ENCODE data around the gene KLHDC7B. TPM values are rescaled to one million over a fixed set of nuclear protein-coding genes. Genes with fewer than 3 reads are reported as not detected.

Gene KLHDC7B
- total and polyA plus RNA-seq, 2 donors (not counting 3 experiments of a cell fraction or from before 2014, with no cell fraction given): not detected

GRCh38 chr22:50547263-50547985 lies 1.7 kb downstream of the KLHDC7B start:
- intact Hi-C loops (cut with micrococcal nuclease): no loop called here
- no peak for FAIRE-seq
- no peaks in the 10 kb centered on the region for H4K20me1 ChIP-seq (replicated peaks; ENCODE audit: control insufficient read depth, extremely low read depth, insufficient read depth, low read length)
- ChIA-PET CTCF (interaction anchor here (0.8 to 2.3 kb wide), 5 partner anchors 13 to 73 kb away, joined by 3 to 9 read pairs (median 4); partner anchors contain the start of genes SCO2 and SYCE3), POLR2A (interaction anchor here (0.7 kb wide), 1 partner anchor 23 kb away, joined by 4 read pairs; no protein-coding TSS in a partner anchor)
- H3K9ac ChIP-seq (replicated peaks; ENCODE audit: extremely low read depth, insufficient read depth, low read length): no peak overlapping the region
- TF ChIP-seq EZH2 (IDR thresholded peaks at IDR 0.05; ENCODE audit: borderline replicate concordance, low read depth, low read length, severe bottlenecking) (peak; percentile 84), MYC (IDR thresholded peaks at IDR 0.05; ENCODE audit: low read depth, low read length) (no peak)
- dilution Hi-C loops (cut with MboI; ENCODE audit: extremely low pct_ligation_motif_present, low sequenced_read_pairs): no loop called here
- H3K4me2 ChIP-seq (ENCODE audit: insufficient read depth, low read length): no peak overlapping the region
- peaks cover 27 to 43% of the 10 kb centered on the region in 2 experiments for H3K27me3 ChIP-seq (ENCODE audit: control insufficient read depth in 2 of 2, insufficient read depth in 2 of 2, low read length in 2 of 2)
- no peaks in the 10 kb centered on the region for H3K9me3 ChIP-seq (replicated peaks; ENCODE audit: control insufficient read depth, insufficient read depth, low read length)
- H3K27ac ChIP-seq (ENCODE audit: insufficient read depth, low read depth, low read length): no peak overlapping the region
- no TSS peak for BruUV-seq (replicated peaks)
- no peak for DNase-seq (ENCODE audit: low read depth, low spot score)
- H2AFZ ChIP-seq (ENCODE audit: low read depth, low read length): no peak overlapping the region
- no peaks in the 10 kb centered on the region for H3K4me1 ChIP-seq (ENCODE audit: control insufficient read depth, extremely low read depth, insufficient read depth, low read length)
- no peaks in the 10 kb centered on the region for H3K36me3 ChIP-seq (ENCODE audit: control insufficient read depth in 2 of 2, extremely low read depth in 1 of 2, insufficient read depth in 2 of 2, low read length in 2 of 2)
- no peaks in the 10 kb centered on the region for H3K79me2 ChIP-seq (ENCODE audit: control insufficient read depth, insufficient read depth, low read length)
- H3K4me3 ChIP-seq (replicated peaks in 1 of 3; ENCODE audit: insufficient read depth in 1 of 3, low read depth in 1 of 3, low read length in 3 of 3): no peak overlapping the region
- no peaks in the 10 kb centered on the region for H3K9me1 ChIP-seq (replicated peaks; ENCODE audit: control insufficient read depth, extremely low read depth, insufficient read depth, low read length)

GRCh38 chr22:50548040-50548920 lies 2.6 kb downstream of the KLHDC7B start:
- dilution Hi-C loops (cut with MboI; ENCODE audit: extremely low pct_ligation_motif_present, low sequenced_read_pairs): no loop called here
- peaks cover 27 to 43% of the 10 kb centered on the region in 2 experiments for H3K27me3 ChIP-seq (ENCODE audit: control insufficient read depth in 2 of 2, insufficient read depth in 2 of 2, low read length in 2 of 2)

More at GRCh38 chr22:50548040-50548920, 2.6 kb downstream of the KLHDC7B start:
- H3K79me2 ChIP-seq (ENCODE audit: control insufficient read depth, insufficient read depth, low read length): no peaks in the 10 kb centered on the region
- intact Hi-C loops (cut with micrococcal nuclease): no loop called here
- ChIA-PET CTCF (interaction anchor here (0.7 to 2.3 kb wide), 4 partner anchors 12 to 71 kb away, joined by 3 to 9 read pairs (median 4); partner anchors contain the start of genes SCO2 and SYCE3), POLR2A (interaction anchor here (0.7 kb wide), 1 partner anchor 24 kb away, joined by 4 read pairs; no protein-coding TSS in a partner anchor)
- TF ChIP-seq MYC (IDR thresholded peaks at IDR 0.05; ENCODE audit: low read depth, low read length) (no peak), EZH2 (IDR thresholded peaks at IDR 0.05; ENCODE audit: borderline replicate concordance, low read depth, low read length, severe bottlenecking) (peak; percentile 78)
- no peaks in the 10 kb centered on the region for H3K4me1 ChIP-seq (ENCODE audit: control insufficient read depth, extremely low read depth, insufficient read depth, low read length)
- DNase-seq (ENCODE audit: low read depth, low spot score): no peak
- no peak overlapping the region for H3K4me2 ChIP-seq (ENCODE audit: insufficient read depth, low read length)
- H3K9me1 ChIP-seq (replicated peaks; ENCODE audit: control insufficient read depth, extremely low read depth, insufficient read depth, low read length): no peaks in the 10 kb centered on the region
- no peaks in the 10 kb centered on the region for H4K20me1 ChIP-seq (replicated peaks; ENCODE audit: control insufficient read depth, extremely low read depth, insufficient read depth, low read length)
- no peaks in the 10 kb centered on the region for H3K9me3 ChIP-seq (replicated peaks; ENCODE audit: control insufficient read depth, insufficient read depth, low read length)
- H2AFZ ChIP-seq (ENCODE audit: low read depth, low read length): no peak overlapping the region
- no peaks in the 10 kb centered on the region for H3K36me3 ChIP-seq (ENCODE audit: control insufficient read depth in 2 of 2, extremely low read depth in 1 of 2, insufficient read depth in 2 of 2, low read length in 2 of 2)
- H3K9ac ChIP-seq (replicated peaks; ENCODE audit: extremely low read depth, insufficient read depth, low read length): no peak overlapping the region
- no TSS peak for BruUV-seq (replicated peaks)
- no peak overlapping the region for H3K27ac ChIP-seq (ENCODE audit: insufficient read depth, low read depth, low read length)
- no peak overlapping the region for H3K4me3 ChIP-seq (replicated peaks in 1 of 3; ENCODE audit: insufficient read depth in 1 of 3, low read depth in 1 of 3, low read length in 3 of 3)
- no peak for FAIRE-seq

Data from endothelial cell of umbilical vein (primary cell).